Measurements from ENCODE around the gene LRRC66.

GRCh38 chr4:52051615-52052474 is 31.7 kb upstream of the LRRC66 start:
- TF ChIP-seq, protein P1, sequence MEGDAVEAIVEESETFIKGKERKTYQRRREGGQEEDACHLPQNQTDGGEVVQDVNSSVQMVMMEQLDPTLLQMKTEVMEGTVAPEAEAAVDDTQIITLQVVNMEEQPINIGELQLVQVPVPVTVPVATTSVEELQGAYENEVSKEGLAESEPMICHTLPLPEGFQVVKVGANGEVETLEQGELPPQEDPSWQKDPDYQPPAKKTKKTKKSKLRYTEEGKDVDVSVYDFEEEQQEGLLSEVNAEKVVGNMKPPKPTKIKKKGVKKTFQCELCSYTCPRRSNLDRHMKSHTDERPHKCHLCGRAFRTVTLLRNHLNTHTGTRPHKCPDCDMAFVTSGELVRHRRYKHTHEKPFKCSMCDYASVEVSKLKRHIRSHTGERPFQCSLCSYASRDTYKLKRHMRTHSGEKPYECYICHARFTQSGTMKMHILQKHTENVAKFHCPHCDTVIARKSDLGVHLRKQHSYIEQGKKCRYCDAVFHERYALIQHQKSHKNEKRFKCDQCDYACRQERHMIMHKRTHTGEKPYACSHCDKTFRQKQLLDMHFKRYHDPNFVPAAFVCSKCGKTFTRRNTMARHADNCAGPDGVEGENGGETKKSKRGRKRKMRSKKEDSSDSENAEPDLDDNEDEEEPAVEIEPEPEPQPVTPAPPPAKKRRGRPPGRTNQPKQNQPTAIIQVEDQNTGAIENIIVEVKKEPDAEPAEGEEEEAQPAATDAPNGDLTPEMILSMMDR (IDR thresholded peaks at IDR 0.05): no peak
- TF ChIP-seq POLR2A (IDR thresholded peaks at IDR 0.05): no peak

Data from vagina (tissue), 2 donors.